ENCODE measurements around the gene CTNNBIP1.

The CTNNBIP1 gene

GRCh38 chr1:9869831-9870251, 40.2 kb downstream of the CTNNBIP1 start:
- H3K36me3 ChIP-seq (replicated peaks), result no peaks in the 10 kb centered on the region
- H3K27ac ChIP-seq, result no peak overlapping the region
- H3K27me3 ChIP-seq (replicated peaks), result no peaks in the 10 kb centered on the region
- no peak for DNase-seq
- in situ Hi-C loops (cut with HindIII; ENCODE audit: low pct_ligation_motif_present, low sequenced_read_pairs), result no loop called here
- H3K4me3 ChIP-seq (ENCODE audit: low read depth, low read length), result no peak overlapping the region
- no peak for TF ChIP-seq CTCF (IDR thresholded peaks at IDR 0.05; ENCODE audit: low read depth, low read length, missing control alignments)

- TF ChIP-seq CTCF (IDR thresholded peaks at IDR 0.05; ENCODE audit: low read depth, low read length, missing control alignments), result no peak
- no peak for DNase-seq
- Histone ChIP-seq H3K27me3 (replicated peaks) (no peaks in the 10 kb centered on the region), H3K36me3 (replicated peaks) (no peaks in the 10 kb centered on the region), H3K27ac (no peak overlapping the region), H3K4me3 (ENCODE audit: low read depth, low read length) (no peak overlapping the region)
- in situ Hi-C loops (cut with HindIII; ENCODE audit: low pct_ligation_motif_present, low sequenced_read_pairs), result no loop called here
Measured at GRCh38 chr1:9868244-9868590, 41.9 kb downstream of the CTNNBIP1 start.

- TF ChIP-seq CTCF (IDR thresholded peaks at IDR 0.05; ENCODE audit: low read depth, low read length, missing control alignments), result peak; percentile 96
- in situ Hi-C loops (cut with HindIII; ENCODE audit: low pct_ligation_motif_present, low sequenced_read_pairs), result no loop called here
- H3K4me3 ChIP-seq (ENCODE audit: low read depth, low read length), result no peak overlapping the region
- no peak overlapping the region for H3K27ac ChIP-seq
- H3K27me3 ChIP-seq (replicated peaks), result no peaks in the 10 kb centered on the region
- no peaks in the 10 kb centered on the region for H3K36me3 ChIP-seq (replicated peaks)
- DNase-seq, result peak; percentile 68
Measured at GRCh38 chr1:9867408-9868243, 42.4 kb downstream of the CTNNBIP1 start.

GRCh38 chr1:9866836-9867235, 43.2 kb downstream of the CTNNBIP1 start:
- TF ChIP-seq CTCF (IDR thresholded peaks at IDR 0.05; ENCODE audit: low read depth, low read length, missing control alignments), result no peak
- H3K4me3 ChIP-seq (ENCODE audit: low read depth, low read length), result no peak overlapping the region
- H3K27ac ChIP-seq, result no peak overlapping the region
- DNase-seq, result no peak
- in situ Hi-C loops (cut with HindIII; ENCODE audit: low pct_ligation_motif_present, low sequenced_read_pairs), result no loop called here
- no peaks in the 10 kb centered on the region for H3K27me3 ChIP-seq (replicated peaks)
- no peaks in the 10 kb centered on the region for H3K36me3 ChIP-seq (replicated peaks)

- H3K4me3 ChIP-seq (ENCODE audit: low read depth, low read length), result no peak overlapping the region
- H3K27me3 ChIP-seq (replicated peaks), result no peaks in the 10 kb centered on the region
- in situ Hi-C loops (cut with HindIII; ENCODE audit: low pct_ligation_motif_present, low sequenced_read_pairs), result no loop called here
- DNase-seq, result no peak
- TF ChIP-seq CTCF (IDR thresholded peaks at IDR 0.05; ENCODE audit: low read depth, low read length, missing control alignments), result no peak
- no peaks in the 10 kb centered on the region for H3K36me3 ChIP-seq (replicated peaks)
- peak overlapping the region; percentile 71 for H3K27ac ChIP-seq
Measured at GRCh38 chr1:9865724-9866123, 44.3 kb downstream of the CTNNBIP1 start.

- Histone ChIP-seq H3K36me3 (replicated peaks) (no peaks in the 10 kb centered on the region), H3K27me3 (replicated peaks) (no peaks in the 10 kb centered on the region), H3K27ac (no peak overlapping the region), H3K4me3 (ENCODE audit: low read depth, low read length) (no peak overlapping the region)
- no peak for DNase-seq
- no peak for TF ChIP-seq CTCF (IDR thresholded peaks at IDR 0.05; ENCODE audit: low read depth, low read length, missing control alignments)
- in situ Hi-C loops (cut with HindIII; ENCODE audit: low pct_ligation_motif_present, low sequenced_read_pairs), result no loop called here
Measured at GRCh38 chr1:9863371-9863770, 46.7 kb downstream of the CTNNBIP1 start.

Measured in brain microvascular endothelial cell (primary cell).